RWPE2 (cell line): Measurements from ENCODE around the gene VMAC.

Experiments used
- ATAC-seq: fragments of 200-7000 bp; cut with Tn5 transposase; 3 replicates; pipeline ENCODE4 v1.9.1; 2021; ENCODE audit warnings: low read depth
- DNase-seq: peaks from one replicate; pipeline ENCODE4 v3.0.0-alpha.2; 2020; ENCODE audit warnings: low spot score
- H3K27ac ChIP-seq: fragments of 450-650 bp; 2 replicates; pipeline ENCODE4 v1.5.1; 2017; ENCODE audit warnings: mild to moderate bottlenecking; ENCODE audit not compliant: poor library complexity, severe bottlenecking
- H3K27me3 ChIP-seq: fragments of 250-450 bp; sonication (Bioruptor Pico); 2 replicates; pipeline ENCODE4 v1.5.1; 2021; ENCODE audit warnings: mild to moderate bottlenecking, moderate library complexity; ENCODE audit not compliant: insufficient read depth, poor library complexity, severe bottlenecking
- H3K36me3 ChIP-seq: fragments of 250-450 bp; sonication (Bioruptor Pico); 2 replicates; pipeline ENCODE4 v1.5.1; 2020; ENCODE audit warnings: low read depth, mild to moderate bottlenecking, moderate library complexity
- H3K4me1 ChIP-seq: fragments of 250-450 bp; sonication (Bioruptor Pico); 2 replicates; pipeline ENCODE4 v1.5.1; 2021; ENCODE audit warnings: mild to moderate bottlenecking, moderate library complexity; ENCODE audit not compliant: insufficient read depth, poor library complexity, severe bottlenecking
- H3K4me3 ChIP-seq: fragments of 250-450 bp; sonication (Bioruptor Pico); 2 replicates; pipeline ENCODE4 v1.5.1; 2021; ENCODE audit warnings: mild to moderate bottlenecking, moderate library complexity; ENCODE audit not compliant: severe bottlenecking
- H3K9me3 ChIP-seq: fragments of 250-450 bp; sonication (Bioruptor Pico); 2 replicates; pipeline ENCODE4 v1.5.1; 2021; ENCODE audit warnings: mild to moderate bottlenecking, moderate library complexity; ENCODE audit not compliant: severe bottlenecking
- TF ChIP-seq, protein P1 (sequence below): fragments of 450-650 bp; IDR thresholded peaks from one replicate; pipeline ENCODE4 v1.5.1; 2017; ENCODE audit warnings: mild to moderate bottlenecking, moderate library complexity; ENCODE audit not compliant: poor library complexity, severe bottlenecking

Gene VMAC

DNA sequence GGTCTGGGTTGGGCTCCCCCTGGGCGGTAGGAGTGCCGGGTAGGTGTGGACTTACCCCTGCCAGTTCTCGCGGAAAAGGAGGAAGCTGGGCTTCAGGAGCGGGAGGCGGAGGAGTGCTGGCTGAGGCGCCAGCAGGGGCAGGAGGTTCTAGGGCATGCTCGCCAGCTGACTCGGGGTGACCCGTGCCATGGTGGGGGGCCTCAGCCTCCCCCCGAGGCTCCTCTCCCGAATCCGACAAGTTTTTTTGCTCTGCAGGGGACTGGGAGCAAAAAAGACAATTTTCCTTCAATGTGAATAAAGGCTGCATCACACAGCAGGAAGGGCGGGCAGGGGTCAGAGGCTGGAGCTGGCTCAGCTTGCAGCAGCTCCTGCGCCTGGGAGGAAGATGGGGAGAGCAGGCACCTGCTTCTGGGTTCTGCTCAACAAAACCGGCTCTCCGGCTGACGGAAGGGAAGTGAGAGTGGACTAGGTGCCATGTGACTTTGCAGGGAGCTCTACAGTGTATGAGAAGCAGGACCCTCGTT lies 46.7 kb downstream of the VMAC start:
- Histone ChIP-seq H3K4me3 (no peak overlapping the region), H3K4me1 (peaks cover 14% of the 10 kb centered on the region), H3K27ac (no peak overlapping the region), H3K27me3 (no peaks in the 10 kb centered on the region), H3K9me3 (no peaks in the 10 kb centered on the region), H3K36me3 (peaks cover 13% of the 10 kb centered on the region; the same call in 1 of the 2 replicates)
- TF ChIP-seq, protein P1, sequence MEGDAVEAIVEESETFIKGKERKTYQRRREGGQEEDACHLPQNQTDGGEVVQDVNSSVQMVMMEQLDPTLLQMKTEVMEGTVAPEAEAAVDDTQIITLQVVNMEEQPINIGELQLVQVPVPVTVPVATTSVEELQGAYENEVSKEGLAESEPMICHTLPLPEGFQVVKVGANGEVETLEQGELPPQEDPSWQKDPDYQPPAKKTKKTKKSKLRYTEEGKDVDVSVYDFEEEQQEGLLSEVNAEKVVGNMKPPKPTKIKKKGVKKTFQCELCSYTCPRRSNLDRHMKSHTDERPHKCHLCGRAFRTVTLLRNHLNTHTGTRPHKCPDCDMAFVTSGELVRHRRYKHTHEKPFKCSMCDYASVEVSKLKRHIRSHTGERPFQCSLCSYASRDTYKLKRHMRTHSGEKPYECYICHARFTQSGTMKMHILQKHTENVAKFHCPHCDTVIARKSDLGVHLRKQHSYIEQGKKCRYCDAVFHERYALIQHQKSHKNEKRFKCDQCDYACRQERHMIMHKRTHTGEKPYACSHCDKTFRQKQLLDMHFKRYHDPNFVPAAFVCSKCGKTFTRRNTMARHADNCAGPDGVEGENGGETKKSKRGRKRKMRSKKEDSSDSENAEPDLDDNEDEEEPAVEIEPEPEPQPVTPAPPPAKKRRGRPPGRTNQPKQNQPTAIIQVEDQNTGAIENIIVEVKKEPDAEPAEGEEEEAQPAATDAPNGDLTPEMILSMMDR = no peak
- ATAC-seq (no peak), DNase-seq (no peak)

DNA sequence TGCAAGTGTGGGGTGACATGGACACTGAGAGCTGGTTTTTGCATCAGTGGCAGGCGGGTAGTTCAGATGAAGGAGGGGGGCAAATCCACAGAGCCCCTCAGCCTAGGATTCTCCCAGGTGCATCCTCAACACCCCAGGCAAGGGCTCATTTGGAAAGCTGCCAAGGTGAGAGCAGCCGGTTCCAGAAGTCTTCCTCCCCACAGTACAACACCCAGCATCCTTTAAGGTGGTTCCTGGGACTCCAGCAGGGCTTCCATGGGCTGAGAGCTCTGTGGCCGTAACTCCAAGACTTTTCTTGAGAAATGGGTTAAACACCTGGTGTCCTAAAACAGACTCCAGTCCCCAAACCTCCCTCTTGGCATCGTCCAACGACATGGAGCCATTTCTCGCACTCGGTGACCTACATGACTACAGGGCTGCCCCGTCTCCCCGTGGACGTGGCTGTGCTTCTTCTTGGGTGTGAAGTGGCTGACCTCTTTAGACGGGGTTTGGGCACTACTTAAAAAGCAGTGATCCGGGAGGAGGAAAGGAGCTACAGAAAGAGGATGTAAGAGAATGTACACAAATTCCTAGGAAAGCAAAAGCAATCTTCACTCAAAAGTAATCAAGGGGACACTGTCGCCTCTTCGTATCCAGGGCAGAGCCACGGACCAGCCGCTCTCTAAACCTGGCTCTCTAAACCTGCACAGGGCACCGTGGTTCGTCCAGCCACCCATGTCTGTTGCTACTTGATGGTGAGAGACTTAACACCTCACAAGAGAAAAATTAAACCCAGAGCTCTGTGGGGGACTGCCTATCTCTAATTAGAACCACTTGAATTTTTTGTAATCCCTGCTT lies 47.7 kb downstream of the VMAC start:
- DNase-seq (no peak), ATAC-seq (no peak)
- H3K27ac ChIP-seq = no peak overlapping the region
- H3K4me1 ChIP-seq = peaks cover 14% of the 10 kb centered on the region
- H3K36me3 ChIP-seq = peaks cover 13% of the 10 kb centered on the region; the same call in 1 of the 2 replicates
- no peaks in the 10 kb centered on the region for H3K9me3 ChIP-seq
- H3K4me3 ChIP-seq = no peak overlapping the region
- TF ChIP-seq, protein P1 = no peak
- no peaks in the 10 kb centered on the region for H3K27me3 ChIP-seq

GRCh38 chr19:5953030-5953589 lies 48.4 kb downstream of the VMAC start:
- no peak for DNase-seq
- Histone ChIP-seq H3K4me3 (no peak overlapping the region), H3K9me3 (no peaks in the 10 kb centered on the region), H3K36me3 (peaks cover 13% of the 10 kb centered on the region; the same call in 1 of the 2 replicates), H3K4me1 (peaks cover 14% of the 10 kb centered on the region), H3K27ac (no peak overlapping the region), H3K27me3 (no peaks in the 10 kb centered on the region)
- no peak for ATAC-seq
- TF ChIP-seq, protein P1 = no peak

DNA sequence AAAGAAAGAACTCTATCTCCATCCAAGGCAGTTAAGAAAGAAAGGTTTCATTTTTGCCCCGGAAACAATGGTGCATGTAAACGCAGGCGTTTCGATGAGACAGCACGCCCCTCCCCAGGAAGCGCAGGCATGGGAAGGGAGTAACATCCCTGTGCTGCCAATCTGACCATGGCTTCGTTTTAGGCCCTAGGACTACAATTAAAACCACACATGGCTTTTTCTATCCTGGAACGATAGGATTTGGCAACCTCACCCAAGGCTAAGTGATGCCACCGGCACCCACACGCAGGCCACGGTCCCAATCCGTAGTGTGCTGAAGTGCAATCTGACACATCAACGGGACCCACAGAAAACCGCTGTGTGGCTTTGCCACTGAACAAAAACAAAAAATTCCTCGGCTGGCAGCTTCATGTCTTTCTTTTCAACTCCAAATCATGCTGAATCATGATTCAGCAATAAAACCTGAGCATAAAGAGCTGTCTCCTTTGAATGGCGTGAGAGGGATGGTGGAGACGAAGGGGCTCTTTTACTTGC lies 49.1 kb downstream of the VMAC start:
- Histone ChIP-seq H3K4me1 (peaks cover 14% of the 10 kb centered on the region), H3K36me3 (peaks cover 12% of the 10 kb centered on the region; the same call in 1 of the 2 replicates), H3K27me3 (no peaks in the 10 kb centered on the region), H3K27ac (no peak overlapping the region), H3K4me3 (no peak overlapping the region), H3K9me3 (no peaks in the 10 kb centered on the region)
- DNase-seq = no peak
- ATAC-seq = no peak
- TF ChIP-seq, protein P1 = no peak
